Right atrium auricular region (tissue), 2 donors: Measurements from ENCODE around the gene FARP1. TPM values are rescaled to one million over a fixed set of nuclear protein-coding genes. Genes with fewer than 3 reads are reported as not detected.

Experiments used
- DNase-seq: peaks from one replicate; pipeline ENCODE4 v3.0.0-alpha.2; 2019; ENCODE audit warnings: low spot score
- H3K27ac ChIP-seq, 2 donors: fragments of 200-600 bp; sonication (generic); 1 replicate in 1 of 2; 2 replicates in 1 of 2; pipeline ENCODE4 v1.5.1; 2016 to 2019
- H3K27me3 ChIP-seq, 2 donors: fragments of 200-600 bp; sonication (generic); one replicate each; pipeline versions ENCODE4 v1.5.1 to v1.6.0; 2017 to 2019
- H3K36me3 ChIP-seq: fragments of 200-600 bp; sonication (generic); one replicate; pipeline ENCODE4 v1.5.1; 2016
- H3K4me1 ChIP-seq, 2 donors: fragments of 200-600 bp; sonication (generic); one replicate each; pipeline versions ENCODE4 v1.5.1 to v1.6.0; 2017 to 2019
- H3K4me3 ChIP-seq, 2 donors: fragments of 200-600 bp; sonication (generic); 1 replicate in 1 of 2; 2 replicates in 1 of 2; pipeline ENCODE4 v1.5.1; 2017 to 2019; ENCODE audit warnings: mild to moderate bottlenecking in 1 of 2, moderate library complexity in 1 of 2
- H3K9me3 ChIP-seq, 2 donors: fragments of 200-600 bp; sonication (generic); one replicate each; pipeline ENCODE4 v1.5.1; 2019
- CTCF ChIP-seq, 2 donors: fragments of 200-600 bp; sonication (generic); IDR thresholded peaks; one replicate each; pipeline ENCODE4 v1.5.1; 2019; ENCODE audit warnings: antibody characterized with exemption in 2 of 2
- total RNA-seq, 2 donors: library from RNA; depleted of rRNA; stranded (reverse); fragments of >200 nt; gene quantifications; one replicate each; pipeline ENCODE4 v1.1.0, GENCODE V29; 2016

FARP1 gene
- total RNA-seq, 2 donors from 2014 or later, result 15.5 to 25.7 TPM

- TF ChIP-seq CTCF (IDR thresholded peaks at IDR 0.05), result no peak
- H3K36me3 ChIP-seq, result no peaks in the 10 kb centered on the region
- H3K9me3 ChIP-seq, result peaks cover 0 to 6% of the 10 kb centered on the region in 2 donors
- no peak overlapping the region for H3K4me3 ChIP-seq
- no peak for DNase-seq
- H3K27ac ChIP-seq, result no peak overlapping the region
- H3K4me1 ChIP-seq, result no peaks in the 10 kb centered on the region
- no peaks in the 10 kb centered on the region for H3K27me3 ChIP-seq
Observed at GRCh38 chr13:98118865-98119264, 24.0 kb upstream of the FARP1 start.

GRCh38 chr13:98123176-98123575 is 19.7 kb upstream of the FARP1 start:
- H3K4me1 ChIP-seq, result no peaks in the 10 kb centered on the region
- no peak for DNase-seq
- TF ChIP-seq CTCF (IDR thresholded peaks at IDR 0.05), result no peak

GRCh38 chr13:98129059-98129746 is 13.7 kb upstream of the FARP1 start:
- H3K4me3 ChIP-seq, result no peak overlapping the region
- TF ChIP-seq CTCF (IDR thresholded peaks at IDR 0.05), result no peak
- no peaks in the 10 kb centered on the region for H3K27me3 ChIP-seq
- no peaks in the 10 kb centered on the region for H3K36me3 ChIP-seq
- no peaks in the 10 kb centered on the region for H3K4me1 ChIP-seq
- no peak overlapping the region for H3K27ac ChIP-seq
- no peaks in the 10 kb centered on the region for H3K9me3 ChIP-seq
- DNase-seq, result no peak

More at GRCh38 chr13:98123176-98123575, 19.7 kb upstream of the FARP1 start:
- Histone ChIP-seq H3K4me3 (no peak overlapping the region), H3K27me3 (no peaks in the 10 kb centered on the region), H3K27ac (no peak overlapping the region), H3K36me3 (no peaks in the 10 kb centered on the region), H3K9me3 (peaks cover 0 to 6% of the 10 kb centered on the region in 2 donors)

GRCh38 chr13:98133946-98134345 is 8.9 kb upstream of the FARP1 start:
- H3K27ac ChIP-seq, result no peak overlapping the region
- no peak for TF ChIP-seq CTCF (IDR thresholded peaks at IDR 0.05)
- no peak for DNase-seq
- H3K9me3 ChIP-seq, result no peaks in the 10 kb centered on the region
- no peaks in the 10 kb centered on the region for H3K27me3 ChIP-seq
- H3K4me3 ChIP-seq, result no peak overlapping the region
- H3K4me1 ChIP-seq, result no peaks in the 10 kb centered on the region
- no peaks in the 10 kb centered on the region for H3K36me3 ChIP-seq

- H3K4me1 ChIP-seq, result no peaks in the 10 kb centered on the region
- H3K27ac ChIP-seq, result no peak overlapping the region
- DNase-seq, result no peak
- H3K9me3 ChIP-seq, result no peaks in the 10 kb centered on the region
- no peaks in the 10 kb centered on the region for H3K27me3 ChIP-seq
- no peaks in the 10 kb centered on the region for H3K36me3 ChIP-seq
- TF ChIP-seq CTCF (IDR thresholded peaks at IDR 0.05), result no peak
- no peak overlapping the region for H3K4me3 ChIP-seq
Observed at GRCh38 chr13:98134901-98135300, 8.0 kb upstream of the FARP1 start.

- Histone ChIP-seq H3K27me3 (no peaks in the 10 kb centered on the region), H3K4me1 (peaks cover 0 to 22% of the 10 kb centered on the region in 2 donors), H3K27ac (no peak overlapping the region), H3K4me3 (no peak overlapping the region), H3K36me3 (no peaks in the 10 kb centered on the region), H3K9me3 (no peaks in the 10 kb centered on the region)
- DNase-seq, result no peak
- no peak for TF ChIP-seq CTCF (IDR thresholded peaks at IDR 0.05)
Observed at GRCh38 chr13:98141091-98141490, 1.8 kb upstream of the FARP1 start.
